GM19452 (cell line): ENCODE measurements around the gene GPRC5D.

Experiments
- ATAC-seq: cut with Tn5 transposase; IDR thresholded peaks from one replicate; pipeline ENCODE4 v1.9.1; 2021; ENCODE audit not compliant: unreplicated experiment

Gene GPRC5D

DNA sequence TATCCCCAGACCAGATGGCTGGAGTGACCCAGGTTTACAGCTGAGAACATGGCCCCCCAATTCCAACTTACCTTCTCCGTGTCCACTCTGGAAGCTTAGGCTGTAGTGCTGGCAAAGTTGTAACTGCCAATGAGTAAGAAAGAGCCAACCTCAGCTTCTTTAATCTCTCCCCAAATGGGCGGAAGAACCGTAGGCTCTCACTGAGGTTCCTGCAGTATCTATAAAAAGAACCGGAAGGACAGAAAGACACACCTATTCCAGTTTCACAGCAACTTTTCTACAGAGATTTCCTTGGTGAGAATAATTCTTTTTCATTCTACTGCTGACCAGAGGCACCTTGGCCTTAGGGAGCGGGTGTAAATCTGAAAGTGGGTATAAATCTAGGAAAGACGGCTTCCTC lies at the start of gene GPRC5D:
GPRC5D (minus strand) TSS at position 135 of the 400 bp plus-strand sequence. CDS start 1,786 bp downstream, outside the sequence.
- no peak for ATAC-seq

DNA sequence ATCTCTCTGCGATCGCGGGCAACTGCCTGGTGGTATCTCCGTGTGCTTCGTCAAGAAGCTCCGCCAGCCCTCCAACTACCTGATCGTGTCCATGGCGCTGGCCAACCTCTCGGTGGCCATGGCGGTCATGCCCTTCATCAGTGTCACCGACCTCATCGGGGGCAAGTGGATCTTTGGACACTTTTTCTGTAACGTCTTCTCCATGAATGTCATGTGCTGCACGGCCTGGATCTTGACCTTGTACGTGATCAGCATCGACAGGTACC lies 49.7 kb upstream of the GPRC5D start:
- no peak for ATAC-seq

DNA sequence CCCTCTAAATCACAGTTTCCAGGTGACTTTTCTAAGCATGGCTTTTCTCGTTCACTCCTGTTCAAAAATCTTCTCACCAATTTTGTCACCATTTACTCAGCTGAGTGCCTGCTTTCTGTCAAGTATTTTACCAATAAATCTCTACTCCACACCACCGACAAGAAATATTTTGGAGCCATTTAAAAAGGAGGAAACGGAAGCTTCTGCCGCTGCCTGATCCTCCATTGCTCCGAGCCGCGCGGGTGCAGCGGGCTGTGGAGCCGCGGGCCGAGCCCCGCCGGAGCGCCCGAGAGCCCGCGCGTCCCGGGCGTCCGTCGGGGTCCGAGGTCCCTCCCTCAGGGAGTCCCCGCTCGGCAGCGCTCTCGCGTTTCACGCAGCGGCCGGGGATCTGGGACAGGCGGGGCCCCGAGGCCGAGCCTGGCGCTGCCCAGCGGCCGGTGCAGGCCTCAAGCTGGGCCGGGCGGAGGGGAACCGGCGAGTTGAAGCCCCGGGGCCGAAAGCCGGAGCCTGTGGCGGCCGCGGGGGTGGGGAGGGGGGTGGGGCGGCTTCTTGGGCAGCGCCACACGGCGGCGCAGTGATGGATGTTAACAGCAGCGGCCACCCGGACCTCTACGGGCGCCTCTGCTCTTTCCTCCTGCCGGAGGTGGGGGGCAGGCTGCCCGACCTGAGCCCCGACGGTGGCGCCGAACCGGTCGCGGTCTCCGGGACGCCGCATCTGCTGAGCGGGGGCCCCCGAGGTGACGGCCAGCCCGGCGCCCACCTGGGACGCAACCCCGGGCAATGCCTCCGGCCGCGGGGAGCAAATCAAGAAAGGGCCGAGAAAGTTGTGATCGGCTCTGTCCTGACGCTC lies 49.2 kb upstream of the GPRC5D start:
- ATAC-seq: peak; percentile 27

DNA sequence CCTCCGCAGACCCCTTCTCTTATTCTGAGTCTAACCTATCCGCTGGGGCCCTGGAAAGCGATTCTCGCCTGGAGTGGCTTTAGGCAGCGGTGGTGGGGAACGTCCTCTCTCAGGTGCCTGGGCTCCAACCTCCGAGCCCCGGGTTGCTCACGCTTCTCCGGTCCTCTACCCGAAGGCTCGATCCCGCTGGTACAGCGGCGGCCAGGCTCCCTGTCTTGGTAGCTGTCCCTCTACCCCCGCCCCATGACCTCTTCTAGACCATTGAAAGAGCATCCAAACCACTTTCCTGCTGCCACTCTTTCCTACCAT lies 48.6 kb upstream of the GPRC5D start:
- ATAC-seq: peak; percentile 24

DNA sequence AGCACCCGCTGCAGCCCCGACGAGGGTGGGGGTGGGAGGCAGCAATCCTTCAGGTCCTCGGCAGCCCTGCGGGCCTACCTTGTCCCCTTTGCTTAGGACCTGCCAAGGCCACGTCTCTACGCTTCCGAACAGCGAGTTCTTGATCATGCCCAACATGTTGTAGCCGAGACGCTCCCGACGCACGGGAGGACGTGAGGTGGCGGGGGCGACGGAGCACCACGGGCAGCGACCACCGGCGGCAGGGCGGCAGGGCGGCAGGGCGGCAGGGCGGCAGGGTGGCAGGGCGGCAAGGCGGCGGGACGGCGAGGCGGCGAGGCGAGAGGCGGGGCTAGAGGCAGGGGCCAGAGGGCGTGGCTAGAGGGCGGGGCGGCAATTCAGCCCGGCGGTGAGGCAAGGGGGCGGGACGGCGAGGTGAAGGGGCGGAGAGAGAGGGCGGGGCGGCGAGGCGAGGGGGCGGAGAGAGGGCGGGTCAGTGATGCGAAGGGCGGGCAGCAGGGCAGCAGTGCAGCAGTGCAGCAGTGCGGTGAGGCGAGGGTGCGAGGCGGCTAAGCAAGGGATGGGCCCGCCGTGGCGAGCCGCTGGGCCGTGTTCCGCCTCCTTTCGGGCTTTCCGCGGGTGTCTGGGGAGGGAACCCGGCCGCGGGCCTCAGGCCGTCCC lies 48.1 kb upstream of the GPRC5D start, which contains the start of gene HEBP1:
HEBP1 (minus strand) TSS at position 307 of the 657 bp plus-strand sequence; CDS start at position 156, 151 bp downstream.
- peak; percentile 74 for ATAC-seq

DNA sequence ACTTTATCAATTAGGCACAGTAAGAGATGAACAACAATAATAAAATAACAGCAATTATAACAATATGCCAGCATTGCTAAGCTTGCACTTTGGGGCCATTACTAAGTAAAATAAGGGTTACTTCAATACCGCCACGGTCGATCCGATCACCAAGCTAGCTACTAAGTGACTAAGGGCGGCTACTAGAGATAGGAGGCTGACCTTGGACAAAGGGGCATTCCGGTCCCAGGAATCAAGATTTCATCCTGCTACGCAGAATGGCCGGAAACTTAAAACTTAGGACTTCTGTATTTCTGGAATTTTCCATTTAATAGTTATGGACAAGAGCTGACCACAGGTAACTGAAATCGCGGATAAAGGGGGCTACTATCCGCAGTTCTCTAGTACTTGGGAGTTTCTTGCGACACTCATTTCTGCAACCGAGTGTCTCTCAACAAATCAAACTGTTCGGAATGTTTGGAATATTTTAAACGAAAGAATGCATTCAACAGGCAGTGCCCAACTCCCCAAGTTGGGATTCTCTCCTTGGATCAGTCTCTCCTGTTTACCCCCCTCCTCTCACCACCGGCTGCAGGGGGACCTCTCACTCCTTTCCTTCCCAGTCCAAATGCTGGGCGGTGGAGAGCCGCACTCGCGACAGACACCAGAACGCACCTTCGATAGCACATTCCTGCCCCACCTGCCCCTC lies 47.4 kb upstream of the GPRC5D start:
- no peak for ATAC-seq

DNA sequence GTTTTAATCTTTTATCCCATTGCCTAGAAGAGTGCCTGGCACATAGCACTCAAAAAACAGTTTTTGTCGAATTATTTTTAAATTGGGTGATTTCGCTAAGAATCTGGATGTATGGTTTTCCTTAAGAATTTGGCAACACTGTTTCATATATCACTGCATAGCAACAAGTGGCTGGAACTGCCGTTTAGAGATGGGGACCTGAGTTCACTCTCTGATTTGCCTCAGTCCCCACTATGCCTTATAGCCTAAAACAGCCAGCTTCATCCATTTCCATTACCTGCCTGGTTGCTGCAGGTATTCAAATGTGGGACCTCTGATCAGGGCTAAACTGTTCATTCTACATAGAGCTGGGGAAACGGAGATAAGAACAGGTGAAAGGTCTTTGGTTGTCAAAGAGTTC lies 46.3 kb upstream of the GPRC5D start:
- ATAC-seq: no peak

DNA sequence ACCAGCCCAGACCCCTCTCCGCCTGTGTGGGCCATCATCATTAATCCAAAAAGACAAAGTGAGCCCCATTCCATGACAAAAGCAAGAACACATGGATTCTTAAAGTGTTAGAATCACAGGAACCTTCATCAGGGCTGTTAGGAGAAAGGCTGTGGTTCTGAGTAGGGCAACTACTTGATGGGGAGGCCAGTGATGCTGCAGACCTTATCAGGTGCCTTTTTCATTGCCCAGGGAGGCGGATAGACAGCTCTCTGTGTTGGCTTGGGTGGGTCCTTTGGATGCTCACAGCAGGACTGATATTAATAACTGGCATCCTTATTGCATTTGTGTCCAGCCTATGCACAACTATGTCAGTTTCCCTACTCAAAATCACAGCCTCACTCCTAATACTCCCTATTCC lies 45.8 kb upstream of the GPRC5D start:
- no peak for ATAC-seq

DNA sequence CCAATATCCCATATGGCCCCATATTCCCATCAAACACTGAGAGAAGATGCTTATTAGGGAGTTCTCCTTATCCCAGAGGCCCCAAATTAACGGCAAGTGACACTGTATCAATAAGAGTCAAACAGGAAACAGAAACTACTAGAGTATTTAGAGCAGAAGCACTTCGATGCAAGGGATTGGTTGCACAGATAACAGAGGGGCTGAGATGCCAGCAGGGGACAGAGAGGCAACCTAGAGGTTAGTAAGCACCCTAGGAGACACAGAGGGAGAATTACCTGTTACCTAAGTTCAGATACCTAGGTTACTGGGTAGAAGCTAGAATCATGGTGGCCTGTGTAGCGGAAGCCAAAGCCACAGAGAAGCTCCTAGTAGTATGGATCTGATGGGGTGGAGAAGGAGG lies 45.2 kb upstream of the GPRC5D start:
- no peak for ATAC-seq

DNA sequence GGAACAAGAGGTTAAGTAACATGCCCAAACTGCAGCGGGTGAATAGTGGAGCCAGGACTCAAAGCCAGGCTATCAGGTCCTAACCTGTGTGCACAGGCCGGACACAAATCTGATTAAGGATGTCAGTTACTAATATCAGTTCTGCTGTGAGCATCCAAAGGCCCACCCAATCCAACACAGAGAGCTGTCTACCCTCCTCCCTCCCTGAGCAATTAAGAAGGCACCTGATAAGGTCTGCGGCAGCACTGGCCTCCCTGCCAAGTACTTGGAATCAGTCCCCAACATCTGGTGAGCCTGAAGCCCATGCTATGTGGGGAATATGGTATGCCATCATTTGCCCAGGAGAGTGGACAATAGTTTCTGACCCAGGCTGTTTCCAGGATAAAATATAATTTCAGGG lies 44.2 kb upstream of the GPRC5D start:
- ATAC-seq: no peak

DNA sequence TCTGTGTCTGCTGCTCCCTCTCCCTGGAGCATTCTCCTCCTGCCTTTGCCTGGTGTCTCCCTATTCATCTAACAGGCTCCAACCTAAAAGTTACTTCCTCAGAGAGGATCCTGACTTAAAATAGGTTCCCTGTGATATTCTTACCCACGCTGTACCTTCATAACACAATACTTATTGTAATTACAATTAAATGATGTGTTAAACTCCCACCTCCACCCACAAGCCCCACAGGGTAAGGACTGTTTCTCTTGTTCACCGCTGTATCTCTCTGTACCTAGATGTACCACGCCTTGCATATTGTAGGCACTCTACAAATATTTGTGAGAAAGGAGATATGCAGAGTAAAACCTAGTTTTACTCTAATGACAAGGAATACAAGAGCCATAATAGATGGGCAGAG lies 43.1 kb upstream of the GPRC5D start:
- no peak for ATAC-seq

DNA sequence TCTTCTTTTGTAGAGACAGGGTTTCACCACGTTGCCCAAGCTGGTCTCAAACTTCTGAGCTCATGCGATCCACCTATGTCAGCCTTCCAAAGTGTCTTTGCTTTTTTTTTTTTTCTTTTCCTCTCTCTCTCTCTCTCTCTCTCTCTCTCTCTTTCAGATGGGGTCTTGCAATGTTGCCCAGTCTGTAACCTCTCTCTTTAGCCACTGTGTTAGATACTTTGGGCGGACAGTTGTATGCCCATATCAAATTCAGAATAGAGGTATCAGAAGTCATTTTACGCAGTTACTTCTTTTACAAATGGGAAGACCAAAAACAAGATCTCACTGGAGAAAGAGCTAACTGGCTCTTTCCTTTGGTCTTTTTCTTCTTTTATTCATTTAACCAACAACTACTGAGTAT lies 41.4 kb upstream of the GPRC5D start:
- no peak for ATAC-seq

DNA sequence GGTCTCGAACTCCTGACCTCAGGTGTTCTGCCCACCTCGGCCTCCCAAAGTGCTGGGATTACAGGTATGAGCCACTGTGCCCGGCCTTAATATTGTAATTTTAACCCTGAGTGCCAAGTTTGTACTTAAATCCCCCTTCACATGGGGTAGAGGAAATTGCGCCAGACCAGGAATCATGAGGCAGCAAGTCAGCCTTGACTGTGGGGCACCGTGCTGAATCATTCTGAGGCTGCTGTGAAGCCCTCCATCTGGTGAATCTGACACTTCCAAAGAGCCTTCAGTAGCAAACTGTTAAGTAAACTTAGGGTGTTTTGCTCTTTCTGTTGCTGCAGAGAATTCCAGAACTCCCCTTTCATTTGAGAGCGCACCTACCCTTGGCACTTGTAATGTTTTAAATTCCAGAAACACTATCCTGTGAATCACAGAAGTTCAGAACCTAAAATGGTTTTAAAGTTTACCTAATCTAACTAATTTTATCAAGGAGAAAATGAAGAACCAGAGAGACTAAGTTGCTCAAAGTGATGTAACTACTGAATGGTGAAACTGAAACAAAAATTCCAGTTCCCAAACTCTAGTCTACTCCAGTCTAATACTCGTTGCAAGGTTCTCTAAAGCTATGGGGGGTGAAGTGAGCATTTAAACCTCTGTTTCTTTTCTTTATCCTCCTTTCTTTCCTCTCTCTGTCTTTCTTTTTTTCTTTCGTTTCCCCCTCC lies 40.6 kb upstream of the GPRC5D start:
- no peak for ATAC-seq

DNA sequence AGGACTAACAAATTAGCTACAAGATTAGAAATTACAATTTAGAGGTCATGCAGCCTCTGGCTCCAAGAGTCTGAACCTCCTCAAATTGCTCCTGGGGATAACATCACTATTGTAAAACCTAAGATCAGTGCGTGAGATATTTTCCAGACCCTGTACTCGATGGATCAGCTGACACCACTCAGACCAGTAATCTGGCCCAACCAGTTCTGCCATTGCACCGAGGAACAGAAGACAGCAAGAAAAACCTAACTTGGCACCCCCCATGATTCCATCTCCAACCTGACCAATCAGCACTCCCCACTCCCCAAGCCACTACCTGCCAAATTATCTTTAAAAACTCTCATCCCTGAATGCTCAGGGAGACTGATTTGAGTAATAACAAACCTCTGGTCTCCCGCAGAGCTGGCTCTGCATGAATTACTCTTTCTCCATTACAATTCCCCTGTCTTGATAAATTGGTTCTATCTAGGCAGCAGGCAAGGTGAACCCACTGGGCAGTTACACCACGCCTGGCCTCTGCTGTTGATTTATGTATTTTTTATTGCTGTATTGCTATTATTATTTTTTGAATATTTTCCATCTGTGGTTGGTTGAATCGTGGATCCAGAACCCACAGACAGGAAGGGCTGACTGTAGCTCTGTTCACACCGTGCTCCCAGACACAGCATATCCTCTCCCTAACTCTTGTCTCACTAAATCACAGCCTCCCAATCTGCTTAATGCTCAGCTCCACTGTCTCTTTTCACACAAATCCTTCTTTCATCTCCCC lies 38.9 kb upstream of the GPRC5D start:
- ATAC-seq: no peak

DNA sequence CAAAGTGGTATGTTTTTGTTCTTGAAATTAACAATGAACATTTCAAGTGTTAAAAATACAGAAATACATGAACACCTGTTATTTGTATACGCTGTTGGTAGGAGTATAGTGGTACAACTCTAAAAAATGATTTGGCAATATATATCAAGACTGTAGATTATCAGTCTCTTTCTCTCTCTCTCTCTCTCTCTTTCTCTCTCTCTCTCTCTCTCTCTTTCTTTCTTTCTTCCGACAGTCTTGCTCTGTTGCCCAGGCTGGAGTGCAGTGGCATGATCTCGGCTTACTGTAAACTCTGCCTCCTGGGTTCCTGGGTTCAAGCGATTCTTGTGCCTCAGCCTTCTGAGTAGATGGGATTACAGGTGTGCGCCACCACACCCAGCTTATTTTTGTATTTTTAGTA lies 35.5 kb upstream of the GPRC5D start:
- ATAC-seq: no peak

DNA sequence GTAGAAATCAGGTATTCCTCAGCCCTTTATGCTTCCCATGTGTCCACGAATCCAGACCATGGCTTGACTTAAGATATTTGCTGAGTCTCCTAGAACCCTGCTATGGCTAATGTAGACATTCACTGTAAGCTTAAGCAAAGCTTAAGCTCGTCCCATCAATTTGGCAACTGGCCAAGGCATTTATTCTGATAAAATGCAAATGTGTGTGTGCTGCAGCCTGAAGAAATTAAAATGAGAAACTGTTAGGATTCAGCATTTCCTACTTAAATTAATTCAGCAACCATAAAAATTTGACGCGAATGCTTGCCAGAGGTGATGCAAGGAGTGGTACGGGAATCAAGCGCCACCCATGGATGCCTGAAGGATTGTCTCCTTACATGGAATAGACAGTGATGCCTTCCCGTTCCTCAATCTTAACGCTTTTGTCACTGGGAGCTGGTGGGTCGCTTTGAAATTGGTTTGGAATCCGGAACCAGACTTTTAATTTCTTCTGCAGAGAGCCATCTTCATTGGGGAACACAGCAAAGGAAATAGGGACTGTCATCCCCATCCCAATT lies 34.9 kb upstream of the GPRC5D start:
- no peak for ATAC-seq

DNA sequence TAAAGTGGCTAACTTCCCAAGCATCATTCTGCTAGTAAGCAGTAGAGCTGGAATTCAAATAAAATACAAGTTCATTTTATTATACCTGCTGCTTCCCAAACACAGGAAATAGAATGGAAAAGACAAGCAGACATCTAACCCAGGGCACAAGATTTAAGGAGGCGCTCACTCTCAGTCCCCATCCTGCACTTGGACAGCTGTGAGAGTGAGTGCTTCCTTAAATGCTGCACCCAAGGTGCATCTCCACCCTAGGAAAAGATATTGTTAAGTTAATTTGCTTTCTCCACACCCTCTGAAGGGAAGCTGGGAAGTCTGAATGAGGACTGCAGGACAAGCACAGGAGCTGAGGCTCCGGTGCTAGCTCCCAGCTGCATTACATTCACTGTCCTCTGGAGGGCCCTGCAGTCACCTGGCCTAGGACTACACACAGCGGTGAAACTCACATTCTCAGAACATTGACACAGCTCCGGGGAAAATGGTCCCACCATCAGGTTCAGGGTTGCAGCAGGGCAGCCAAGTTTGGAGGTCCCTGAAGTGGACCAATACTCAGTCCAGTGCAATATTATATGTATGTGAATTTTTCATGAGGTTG lies 33.9 kb upstream of the GPRC5D start:
- ATAC-seq: no peak

DNA sequence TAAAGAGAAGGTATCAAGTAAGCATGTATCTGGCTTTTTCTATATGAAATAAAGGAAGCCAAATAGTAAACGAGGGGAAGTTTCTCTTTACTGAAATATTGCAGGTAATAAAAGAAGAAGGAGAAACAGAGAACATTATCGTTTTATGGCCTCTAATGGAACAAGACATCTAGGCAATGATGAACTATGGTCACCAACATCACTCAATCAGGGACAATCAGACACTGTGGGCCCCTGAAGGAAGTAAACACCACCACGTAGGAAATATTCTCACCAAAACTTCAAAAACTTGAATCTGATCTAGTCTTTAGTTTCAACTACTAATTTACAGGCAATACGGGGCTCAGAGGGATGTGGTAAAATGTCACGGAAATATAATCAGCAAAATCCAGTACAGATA lies 32.2 kb upstream of the GPRC5D start:
- no peak for ATAC-seq

DNA sequence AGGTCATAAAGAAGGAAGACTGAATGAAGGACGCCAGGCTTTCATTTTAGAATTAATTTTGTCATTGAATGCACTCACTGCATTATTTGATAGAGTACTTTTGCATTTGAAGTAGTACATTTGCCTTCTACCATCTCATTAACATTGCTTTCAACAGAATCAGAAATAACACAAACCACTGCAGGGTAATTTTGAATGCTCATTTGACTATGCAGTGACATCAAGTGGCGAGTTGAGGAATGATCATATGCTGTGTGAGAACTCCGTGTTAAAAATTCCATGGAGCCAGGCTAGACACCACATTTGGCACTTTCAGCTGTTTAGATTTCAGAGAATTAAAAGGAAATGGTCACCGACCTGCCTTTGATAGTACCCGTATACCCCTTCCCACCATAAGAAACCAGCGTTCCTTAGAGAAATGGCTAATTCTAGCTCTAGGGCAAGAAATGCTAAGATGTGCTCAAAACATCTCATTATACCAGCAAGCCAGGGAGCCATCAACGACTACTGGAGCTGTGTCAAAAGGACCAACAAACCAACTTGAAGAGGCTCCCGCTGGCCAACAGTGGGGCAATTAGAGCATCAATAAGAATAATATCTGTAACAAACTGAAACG lies 31.6 kb upstream of the GPRC5D start:
- ATAC-seq: no peak

DNA sequence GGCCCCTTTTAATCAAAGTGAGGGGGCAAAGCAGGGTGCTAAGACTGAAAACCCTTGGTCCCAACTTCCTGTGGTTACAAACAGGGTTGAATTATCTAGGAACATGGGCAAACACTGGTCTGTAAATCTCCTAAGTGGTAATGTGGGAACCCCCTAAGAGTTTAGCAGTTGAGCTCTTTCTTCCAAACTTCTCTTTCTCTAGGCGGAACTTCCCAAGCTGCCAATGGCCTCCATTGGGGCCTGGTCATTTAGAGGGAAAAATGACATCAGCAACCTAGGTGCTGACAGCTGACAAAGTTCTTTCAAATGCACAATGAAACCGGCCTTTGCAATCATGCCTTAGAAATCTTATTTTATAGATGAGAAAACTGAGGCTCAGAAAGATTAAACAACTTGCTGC lies 30.4 kb upstream of the GPRC5D start:
- ATAC-seq: no peak
